HG02763 (cell line): ENCODE measurements around the gene APOC3.

Experiments used
- ATAC-seq: cut with Tn5 transposase; IDR thresholded peaks from one replicate; pipeline ENCODE4 v1.9.1; 2021; ENCODE audit warnings: mild to moderate bottlenecking, moderate library complexity; ENCODE audit not compliant: unreplicated experiment

APOC3 gene

GRCh38 chr11:116843661-116844060 lies 14.0 kb downstream of the APOC3 start:
- ATAC-seq = no peak

- ATAC-seq = no peak
Observed at GRCh38 chr11:116844722-116845121, 15.0 kb downstream of the APOC3 start.

GRCh38 chr11:116847612-116848011 lies 17.9 kb downstream of the APOC3 start:
- ATAC-seq = no peak

- no peak for ATAC-seq
Observed at GRCh38 chr11:116849060-116849459, 19.4 kb downstream of the APOC3 start.

- no peak for ATAC-seq
Observed at GRCh38 chr11:116849486-116849885, 19.8 kb downstream of the APOC3 start.

GRCh38 chr11:116851626-116852025 lies 21.9 kb downstream of the APOC3 start:
- ATAC-seq = no peak

- ATAC-seq = no peak
Observed at GRCh38 chr11:116852261-116853031, 22.7 kb downstream of the APOC3 start.

GRCh38 chr11:116853461-116854073 lies 23.9 kb downstream of the APOC3 start:
- ATAC-seq = peak; percentile 87

- no peak for ATAC-seq
Observed at GRCh38 chr11:116855413-116855812, 25.7 kb downstream of the APOC3 start.

GRCh38 chr11:116856423-116856822 lies 26.7 kb downstream of the APOC3 start:
- no peak for ATAC-seq

GRCh38 chr11:116857316-116857715 lies 27.6 kb downstream of the APOC3 start:
- no peak for ATAC-seq

- ATAC-seq = no peak
Observed at GRCh38 chr11:116857936-116858335, 28.2 kb downstream of the APOC3 start.

- no peak for ATAC-seq
Observed at GRCh38 chr11:116859175-116859574, 29.5 kb downstream of the APOC3 start.

- no peak for ATAC-seq
Observed at GRCh38 chr11:116860303-116860702, 30.6 kb downstream of the APOC3 start.

- ATAC-seq = no peak
Observed at GRCh38 chr11:116861539-116861938, 31.8 kb downstream of the APOC3 start.

- no peak for ATAC-seq
Observed at GRCh38 chr11:116862185-116862584, 32.5 kb downstream of the APOC3 start.

- no peak for ATAC-seq
Observed at GRCh38 chr11:116862951-116863350, 33.2 kb downstream of the APOC3 start.

GRCh38 chr11:116864531-116864930 lies 34.8 kb downstream of the APOC3 start:
- ATAC-seq = no peak

GRCh38 chr11:116865696-116866095 lies 36.0 kb downstream of the APOC3 start:
- no peak for ATAC-seq

GRCh38 chr11:116866804-116867455 lies 37.2 kb downstream of the APOC3 start:
- ATAC-seq = no peak

- no peak for ATAC-seq
Observed at GRCh38 chr11:116867619-116868018, 37.9 kb downstream of the APOC3 start.

GRCh38 chr11:116868066-116868465 lies 38.4 kb downstream of the APOC3 start:
- ATAC-seq = no peak
